ENCODE measurements around the gene FRMD4A.

- TF ChIP-seq CTCF (IDR thresholded peaks at IDR 0.05) = peak in 5 of 7 experiments; percentile 68 to 88 (median 84)
- peak in 1 of 3 donors; percentile 14 for TF ChIP-seq POLR2AphosphoS5 (IDR thresholded peaks at IDR 0.05)
Measured at GRCh38 chr10:13659887-13660550, 670.7 kb downstream of the FRMD4A start.

All from stomach (tissue), 4 donors.